ENCODE data around the gene ASCL5. TPM values are rescaled to one million over a fixed set of nuclear protein-coding genes. Genes with fewer than 3 reads are reported as not detected.

ASCL5 gene
- total RNA-seq, 1 donor from 2014 or later, result not detected

DNA sequence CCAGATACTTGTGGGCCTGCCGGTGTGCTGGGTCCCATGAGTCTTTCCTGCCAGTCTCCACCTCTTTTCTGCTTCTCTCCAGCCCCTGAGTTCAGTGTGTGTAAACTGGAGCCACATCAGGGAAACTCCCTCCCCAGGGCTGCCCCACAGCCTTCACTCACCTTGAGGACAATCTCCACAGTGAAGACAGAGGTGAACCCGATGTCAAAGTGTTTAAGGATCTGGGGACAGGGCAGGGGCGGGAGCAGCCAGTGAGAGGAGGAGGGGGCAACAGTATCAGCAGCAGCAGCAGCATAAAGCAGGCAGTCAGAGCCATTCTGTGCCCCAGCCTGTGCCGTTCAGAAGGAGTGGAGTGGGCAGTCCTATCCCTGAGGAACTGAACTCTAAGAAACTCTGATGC, 58.0 kb downstream of the ASCL5 start:
- no peak for ATAC-seq (ENCODE audit: poor library complexity)
- intact Hi-C loops (cut with DNase I), result no loop called here
- no peak for DNase-seq

DNA sequence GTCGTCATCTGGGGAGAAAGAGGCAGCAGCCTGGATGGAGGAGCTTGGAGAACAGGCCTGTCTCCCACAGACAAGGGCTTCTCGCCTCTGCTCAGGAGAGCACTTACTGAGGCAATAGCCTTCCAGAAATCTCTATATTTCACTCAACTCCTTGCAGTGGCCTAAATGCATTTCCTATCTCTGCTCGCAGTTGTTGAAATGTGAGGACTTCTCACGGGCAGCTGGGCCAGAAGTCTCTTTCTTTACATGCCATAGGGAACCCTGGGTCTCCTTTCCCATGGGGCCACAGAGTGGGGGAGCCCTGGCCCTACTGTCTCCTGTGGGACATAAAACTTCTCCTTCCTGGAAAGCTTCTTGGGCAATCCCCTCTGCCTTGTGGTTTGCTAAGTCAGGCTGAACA, 60.0 kb downstream of the ASCL5 start:
- no peak for DNase-seq
- intact Hi-C loops (cut with DNase I), result no loop called here
- ATAC-seq (ENCODE audit: poor library complexity), result no peak

DNA sequence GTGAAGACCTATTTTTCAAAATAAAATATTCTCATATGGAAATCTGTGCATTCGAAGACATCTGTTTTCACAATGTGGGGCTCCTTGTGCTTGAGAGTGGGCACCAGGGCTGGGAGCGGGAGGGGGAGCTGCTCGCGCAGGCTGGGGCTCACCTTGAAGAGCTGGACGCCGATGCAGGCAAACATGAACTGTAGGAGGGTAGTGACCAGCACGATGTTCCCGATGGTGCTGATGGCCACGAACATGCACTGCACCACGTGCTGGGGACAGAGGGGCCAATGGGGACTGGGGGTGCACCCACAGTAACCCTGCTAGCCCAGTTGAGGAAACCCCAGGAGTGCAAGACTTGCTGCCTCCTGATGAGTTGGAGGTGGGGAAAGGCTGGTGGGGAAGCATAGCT, 61.3 kb downstream of the ASCL5 start:
- intact Hi-C loops (cut with DNase I), result no loop called here
- DNase-seq, result no peak
- no peak for ATAC-seq (ENCODE audit: poor library complexity)

DNA sequence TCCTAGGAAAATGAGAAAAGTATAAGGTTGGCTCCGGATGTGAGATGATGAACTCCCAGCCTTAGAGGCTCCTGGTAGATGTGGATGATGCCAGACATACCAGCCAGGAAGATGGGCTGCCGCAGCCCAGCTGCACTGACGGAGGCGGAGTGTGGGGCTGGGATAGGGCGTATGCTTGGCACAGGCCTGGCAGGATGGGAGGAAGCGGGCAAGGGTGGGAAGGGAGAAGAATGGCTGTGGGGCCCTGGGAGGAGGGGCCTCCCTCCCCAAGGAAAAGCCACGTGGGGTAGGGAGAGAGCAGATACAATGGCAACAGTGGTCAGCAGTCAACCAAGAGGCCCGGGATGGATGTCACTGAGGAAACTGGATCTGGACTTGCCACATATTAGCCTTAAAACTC, 62.2 kb downstream of the ASCL5 start:
- DNase-seq, result peak; percentile 1
- intact Hi-C loops (cut with DNase I), result no loop called here
- ATAC-seq (ENCODE audit: poor library complexity), result no peak

Other genes with a start within 250 kb of the ASCL5 start
- gene INAVA, start 232.3 kb downstream of the ASCL5 start, total RNA-seq, result not detected
- gene KIF21B, start 103.5 kb downstream of the ASCL5 start, total RNA-seq, result 0.24 TPM
- not detected for gene CACNA1S, start 14.8 kb downstream of the ASCL5 start, total RNA-seq
- 20.7 TPM for gene TMEM9, start 27.3 kb upstream of the ASCL5 start, total RNA-seq
- gene IGFN1, start 63.6 kb upstream of the ASCL5 start, total RNA-seq, result not detected
- gene PKP1, start 156.3 kb upstream of the ASCL5 start, total RNA-seq, result 0.08 TPM